ENCODE results near the gene TIAM2. TPM values are rescaled to one million over a fixed set of nuclear protein-coding genes. Genes with fewer than 3 reads are reported as not detected.

Gene TIAM2
- total and polyA plus RNA-seq, 2 experiments from 2014 or later, result 5.5 to 16.9 TPM

GRCh38 chr6:155190677-155191076 is 195.6 kb downstream of the TIAM2 start:
- TF ChIP-seq CTCF (IDR thresholded peaks at IDR 0.05; ENCODE audit: poor library complexity), result no peak
- TF ChIP-seq EZH2phosphoT487 (IDR thresholded peaks at IDR 0.05; ENCODE audit: low read depth, severe bottlenecking, unreplicated experiment), result no peak
- no peak for TF ChIP-seq EZH2 (IDR thresholded peaks at IDR 0.05; ENCODE audit: borderline replicate concordance)
- no peaks in the 10 kb centered on the region for H3K27me3 ChIP-seq
- H3K9me2 ChIP-seq (replicated peaks; ENCODE audit: insufficient read depth), result no peaks in the 10 kb centered on the region
- H2AFZ ChIP-seq, result no peak overlapping the region
- H3K79me2 ChIP-seq, result no peaks in the 10 kb centered on the region
- DNase-seq (ENCODE audit: low spot score), result no peak
- no peak overlapping the region for H3K4me2 ChIP-seq
- H3K9me3 ChIP-seq (ENCODE audit: low read depth), result no peaks in the 10 kb centered on the region
- peaks cover 13% of the 10 kb centered on the region for H3K4me1 ChIP-seq (ENCODE audit: insufficient read depth)
- no peak overlapping the region for H3K27ac ChIP-seq
- WGBS (ENCODE audit: low lambda C conversion rate, missing lambda C conversion rate), result 78% methylated on average over 4 of the region's 4 CpGs
- H3K4me3 ChIP-seq, result no peak overlapping the region
- H3K36me3 ChIP-seq (replicated peaks; ENCODE audit: insufficient read depth, low read depth), result no peaks in the 10 kb centered on the region
- H4K20me1 ChIP-seq (ENCODE audit: insufficient read depth, poor library complexity, severe bottlenecking), result no peaks in the 10 kb centered on the region

DNA sequence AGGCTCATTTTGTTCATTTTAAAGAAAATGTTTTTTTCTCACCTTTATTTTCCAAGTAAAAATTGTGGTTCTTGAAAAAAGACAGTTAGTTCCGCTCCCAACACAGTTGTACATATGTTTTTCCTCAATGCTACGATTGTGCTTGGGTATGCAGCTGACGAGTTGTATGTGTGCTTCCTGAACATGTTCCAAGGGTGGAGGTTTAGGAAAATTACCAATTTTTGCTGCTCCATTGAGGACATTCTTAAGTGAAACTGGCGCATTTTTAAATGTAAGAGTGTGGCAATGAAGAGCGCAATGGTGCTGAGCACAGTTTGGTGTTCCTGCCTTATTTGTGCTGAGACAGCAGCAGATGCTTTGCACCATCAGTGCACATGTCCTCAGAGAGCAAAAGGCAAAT is 198.4 kb downstream of the TIAM2 start:
- WGBS (ENCODE audit: low lambda C conversion rate, missing lambda C conversion rate), result 96% methylated on average over 5 of the region's 5 CpGs
- H3K4me1 ChIP-seq (ENCODE audit: insufficient read depth), result peaks cover 6% of the 10 kb centered on the region
- no peaks in the 10 kb centered on the region for H3K9me3 ChIP-seq (ENCODE audit: low read depth)
- H3K79me2 ChIP-seq, result no peaks in the 10 kb centered on the region
- no peak overlapping the region for H3K4me2 ChIP-seq
- no peaks in the 10 kb centered on the region for H3K9me2 ChIP-seq (replicated peaks; ENCODE audit: insufficient read depth)
- TF ChIP-seq EZH2phosphoT487 (IDR thresholded peaks at IDR 0.05; ENCODE audit: low read depth, severe bottlenecking, unreplicated experiment), result no peak
- no peak for TF ChIP-seq EZH2 (IDR thresholded peaks at IDR 0.05; ENCODE audit: borderline replicate concordance)
- no peak for TF ChIP-seq CTCF (IDR thresholded peaks at IDR 0.05; ENCODE audit: poor library complexity)
- no peaks in the 10 kb centered on the region for H3K27me3 ChIP-seq
- H2AFZ ChIP-seq, result no peak overlapping the region
- H3K36me3 ChIP-seq (replicated peaks; ENCODE audit: insufficient read depth, low read depth), result no peaks in the 10 kb centered on the region
- no peak for DNase-seq (ENCODE audit: low spot score)
- H3K27ac ChIP-seq, result no peak overlapping the region
- no peaks in the 10 kb centered on the region for H4K20me1 ChIP-seq (ENCODE audit: insufficient read depth, poor library complexity, severe bottlenecking)
- H3K4me3 ChIP-seq, result no peak overlapping the region

- no peaks in the 10 kb centered on the region for H3K36me3 ChIP-seq (replicated peaks; ENCODE audit: insufficient read depth, low read depth)
- H3K4me2 ChIP-seq, result no peak overlapping the region
- no peak overlapping the region for H2AFZ ChIP-seq
- no peak overlapping the region for H3K27ac ChIP-seq
- H3K79me2 ChIP-seq, result no peaks in the 10 kb centered on the region
- H3K4me3 ChIP-seq, result no peak overlapping the region
- H3K27me3 ChIP-seq, result no peaks in the 10 kb centered on the region
- 100% methylated on average over 1 of the region's 2 CpGs for WGBS (ENCODE audit: low lambda C conversion rate, missing lambda C conversion rate)
- no peaks in the 10 kb centered on the region for H3K9me3 ChIP-seq (ENCODE audit: low read depth)
- no peak for DNase-seq (ENCODE audit: low spot score)
- H3K4me1 ChIP-seq (ENCODE audit: insufficient read depth), result peaks cover 4% of the 10 kb centered on the region
- TF ChIP-seq EZH2 (IDR thresholded peaks at IDR 0.05; ENCODE audit: borderline replicate concordance), result no peak
- no peak for TF ChIP-seq CTCF (IDR thresholded peaks at IDR 0.05; ENCODE audit: poor library complexity)
- TF ChIP-seq EZH2phosphoT487 (IDR thresholded peaks at IDR 0.05; ENCODE audit: low read depth, severe bottlenecking, unreplicated experiment), result no peak
- H4K20me1 ChIP-seq (ENCODE audit: insufficient read depth, poor library complexity, severe bottlenecking), result no peaks in the 10 kb centered on the region
- H3K9me2 ChIP-seq (replicated peaks; ENCODE audit: insufficient read depth), result no peaks in the 10 kb centered on the region
Measured at GRCh38 chr6:155194399-155194798, 199.3 kb downstream of the TIAM2 start.

GRCh38 chr6:155195903-155196302 is 200.8 kb downstream of the TIAM2 start:
- Histone ChIP-seq H3K9me2 (replicated peaks; ENCODE audit: insufficient read depth) (no peaks in the 10 kb centered on the region), H3K36me3 (replicated peaks; ENCODE audit: insufficient read depth, low read depth) (no peaks in the 10 kb centered on the region), H3K4me1 (ENCODE audit: insufficient read depth) (no peaks in the 10 kb centered on the region), H3K9me3 (ENCODE audit: low read depth) (no peaks in the 10 kb centered on the region), H3K4me3 (no peak overlapping the region), H3K79me2 (no peaks in the 10 kb centered on the region), H3K27me3 (no peaks in the 10 kb centered on the region), H3K27ac (no peak overlapping the region), H4K20me1 (ENCODE audit: insufficient read depth, poor library complexity, severe bottlenecking) (no peaks in the 10 kb centered on the region), H2AFZ (no peak overlapping the region), H3K4me2 (no peak overlapping the region)
- no peak for DNase-seq (ENCODE audit: low spot score)
- 96% methylated on average over 7 of the region's 7 CpGs for WGBS (ENCODE audit: low lambda C conversion rate, missing lambda C conversion rate)
- TF ChIP-seq CTCF (IDR thresholded peaks at IDR 0.05; ENCODE audit: poor library complexity) (no peak), EZH2phosphoT487 (IDR thresholded peaks at IDR 0.05; ENCODE audit: low read depth, severe bottlenecking, unreplicated experiment) (no peak), EZH2 (IDR thresholded peaks at IDR 0.05; ENCODE audit: borderline replicate concordance) (no peak)

Data from hepatocyte (in vitro differentiated cells).